Occipital lobe (tissue), 2 donors: ENCODE data around the gene CFAP53. TPM values are rescaled to one million over a fixed set of nuclear protein-coding genes. Genes with fewer than 3 reads are reported as not detected.
"Not testable (repeated sequence)": the region's sequence is repeated elsewhere in the genome, so short reads cannot be mapped to it uniquely, and the experiment has no call there.

Experiments
- DNase-seq: peaks from one replicate; lab custom pipeline; 2025; lab: John Stamatoyannopoulos, UW
- total RNA-seq: library from RNA; depleted of rRNA; stranded (reverse); fragments of >200 nt; gene quantifications from one replicate; pipeline ENCODE4 v1.2.3, GENCODE V29; 2014

Gene CFAP53
- total RNA-seq, 1 donor from 2014 or later, result 1.4 TPM

GRCh38 chr18:50273203-50274043 is 7.1 kb upstream of the CFAP53 start:
- DNase-seq, result no peak

DNA sequence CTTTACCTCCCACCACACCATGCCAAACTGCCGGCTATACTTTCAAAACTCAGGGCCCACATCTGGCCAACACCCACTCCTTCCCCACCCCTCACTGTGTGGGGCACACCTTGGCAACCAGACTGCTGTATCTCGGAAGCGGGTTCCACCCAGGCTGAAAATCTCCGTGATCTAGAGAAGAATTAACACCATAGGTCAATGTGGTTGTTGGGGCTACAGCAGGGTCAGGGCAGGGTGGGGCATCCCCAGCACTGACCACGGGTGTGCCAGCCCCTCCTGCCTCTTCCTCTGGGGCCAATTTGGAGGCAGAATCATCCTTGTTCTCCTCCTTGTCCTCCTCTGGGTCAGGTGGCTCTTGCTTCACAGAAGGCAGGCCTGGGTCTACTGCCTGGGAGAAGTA is 6.3 kb upstream of the CFAP53 start:
- DNase-seq, result no peak

DNA sequence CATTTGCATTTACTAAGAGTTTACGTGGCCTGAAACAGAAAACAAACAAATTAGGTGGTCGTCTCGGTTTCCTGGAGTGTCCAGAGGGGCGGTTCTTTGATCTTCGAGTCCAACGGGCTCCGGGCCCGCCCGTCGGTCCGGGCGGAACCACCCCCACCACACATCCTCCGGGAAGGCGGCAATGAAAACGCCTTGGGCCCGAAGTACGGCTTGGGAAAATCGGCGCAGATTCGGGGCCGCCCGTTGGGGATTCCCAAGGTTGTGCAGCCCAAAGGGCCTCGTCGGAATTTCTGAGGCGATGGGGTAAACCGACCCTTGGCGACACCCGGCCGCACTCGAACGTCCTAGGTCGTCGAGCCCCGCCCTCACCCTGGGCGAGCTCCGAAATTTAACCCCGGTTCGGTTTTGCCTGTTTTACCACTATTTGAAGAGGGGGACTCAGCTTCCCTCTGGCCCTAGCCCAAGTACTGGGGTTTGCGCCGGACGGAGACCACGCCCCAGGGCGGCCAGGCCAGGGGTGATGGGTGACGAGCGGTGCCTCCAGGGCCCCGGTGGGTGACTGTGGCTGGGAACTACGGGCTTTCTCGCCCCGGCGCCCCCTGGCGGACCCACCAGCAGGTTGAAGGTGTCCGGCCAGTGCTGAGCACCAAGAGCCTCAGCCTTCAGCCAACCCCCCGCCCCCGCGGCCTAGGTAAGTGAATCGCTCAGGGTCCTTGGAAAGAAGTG is 1.9 kb upstream of the CFAP53 start:
- DNase-seq, result no peak

DNA sequence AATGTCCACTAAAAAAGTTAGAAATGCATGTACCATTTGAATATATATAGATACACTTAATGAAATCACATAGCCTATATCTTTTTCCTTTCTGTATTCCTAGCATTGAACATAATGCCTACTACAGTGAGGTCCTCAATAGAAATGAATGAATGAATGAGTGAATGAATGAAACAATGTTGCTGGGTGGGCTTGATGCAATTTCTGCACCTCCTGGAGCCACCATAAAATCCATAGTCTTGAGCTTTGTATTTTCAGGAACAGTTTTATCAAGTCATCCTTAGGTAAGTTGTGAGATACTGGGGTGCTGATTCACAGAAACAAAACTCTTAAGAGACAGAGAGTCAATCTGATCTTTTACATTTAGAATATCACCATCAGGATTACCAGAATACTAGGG is 3.3 kb downstream of the CFAP53 start:
- no peak for DNase-seq

DNA sequence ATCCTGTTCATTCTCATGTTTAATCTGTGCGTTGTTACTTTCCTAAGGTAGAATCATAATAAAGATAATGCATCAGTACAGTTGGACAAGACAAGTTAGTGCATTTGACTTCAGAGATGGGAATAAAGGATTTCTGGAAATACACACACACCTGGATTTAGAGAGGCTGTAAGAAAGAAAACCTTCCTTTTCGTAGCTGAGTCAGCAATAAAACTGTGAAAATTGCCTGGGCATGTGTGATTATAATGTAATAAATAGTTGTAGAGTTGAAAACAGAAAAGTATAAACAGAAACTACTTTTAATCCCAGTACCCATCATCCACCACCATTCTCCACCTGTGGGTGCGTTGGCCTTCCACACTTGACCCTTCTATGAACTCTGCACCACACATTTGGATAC is 15.4 kb downstream of the CFAP53 start:
- no peak for DNase-seq

GRCh38 chr18:50249576-50249975 is 16.7 kb downstream of the CFAP53 start:
- DNase-seq, result no peak

- no peak for DNase-seq
Measured at GRCh38 chr18:50247561-50247960, 18.7 kb downstream of the CFAP53 start.

- DNase-seq, result not testable (repeated sequence)
Measured at GRCh38 chr18:50241768-50242167, 24.5 kb downstream of the CFAP53 start.

DNA sequence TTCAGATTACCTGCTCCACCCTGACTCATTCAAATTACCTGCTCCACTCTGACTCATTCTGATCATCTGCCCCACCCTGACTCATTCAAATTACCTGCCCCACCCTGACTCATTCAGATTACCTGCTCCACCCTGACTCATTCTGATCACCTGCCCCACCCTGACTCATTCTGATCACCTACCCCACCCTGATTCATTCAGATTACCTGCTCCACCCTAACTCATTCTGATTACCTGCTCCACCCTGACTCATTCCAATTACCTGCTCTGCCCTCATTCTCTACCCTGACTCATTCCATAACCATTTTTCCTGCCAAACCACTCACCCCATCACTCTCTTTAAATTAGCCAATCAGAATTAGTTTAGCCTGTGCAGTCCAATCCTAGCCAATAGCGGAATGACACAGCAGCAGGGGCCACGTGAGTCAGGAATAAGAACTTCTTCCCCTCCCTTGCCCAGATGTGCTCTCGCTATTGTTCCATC is 26.2 kb downstream of the CFAP53 start:
- no peak for DNase-seq

DNA sequence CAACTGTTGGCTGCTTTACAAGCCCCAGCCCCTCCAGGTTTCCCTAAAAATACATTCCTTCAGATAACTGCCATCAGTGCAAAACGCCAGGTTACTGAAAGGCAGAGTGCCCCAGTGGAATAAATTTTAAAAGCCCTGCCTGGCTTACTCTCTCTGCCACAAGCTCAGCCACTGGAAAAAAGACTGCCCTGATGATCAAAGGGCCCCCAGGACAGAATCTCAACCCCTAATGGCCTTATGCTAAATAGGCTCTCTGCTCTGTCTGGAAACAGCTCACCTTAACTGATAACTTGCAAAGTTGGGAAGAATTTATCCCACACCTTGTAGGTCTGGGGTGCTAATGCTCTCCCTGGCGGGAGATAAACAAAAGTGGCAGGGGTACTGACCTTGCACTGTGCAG is 33.9 kb downstream of the CFAP53 start:
- no peak for DNase-seq

GRCh38 chr18:50231621-50232020 is 34.7 kb downstream of the CFAP53 start:
- DNase-seq, result peak; percentile 9

- not testable (repeated sequence) for DNase-seq
Measured at GRCh38 chr18:50220249-50220648, 46.0 kb downstream of the CFAP53 start.

GRCh38 chr18:50218432-50219197 is 47.7 kb downstream of the CFAP53 start:
- DNase-seq, result no peak

DNA sequence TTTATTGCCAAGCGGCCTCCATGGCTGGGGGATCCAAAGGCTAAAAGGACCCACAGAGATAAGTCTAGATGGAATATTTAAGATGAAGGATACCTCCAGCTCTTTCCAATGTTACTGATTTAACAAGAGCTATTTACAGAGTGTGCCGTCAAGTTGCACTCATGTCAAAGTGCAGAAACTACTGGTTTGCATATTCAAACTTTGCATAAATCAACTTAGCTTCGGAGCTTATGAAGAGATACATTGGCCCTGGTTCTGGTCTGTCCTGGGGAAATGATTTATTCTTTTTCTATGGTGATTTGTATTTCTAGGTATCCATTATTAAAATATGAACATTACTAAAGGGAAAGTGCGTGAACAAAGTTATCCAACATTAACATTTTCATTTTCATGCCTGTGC is 57.0 kb downstream of the CFAP53 start:
- no peak for DNase-seq

DNA sequence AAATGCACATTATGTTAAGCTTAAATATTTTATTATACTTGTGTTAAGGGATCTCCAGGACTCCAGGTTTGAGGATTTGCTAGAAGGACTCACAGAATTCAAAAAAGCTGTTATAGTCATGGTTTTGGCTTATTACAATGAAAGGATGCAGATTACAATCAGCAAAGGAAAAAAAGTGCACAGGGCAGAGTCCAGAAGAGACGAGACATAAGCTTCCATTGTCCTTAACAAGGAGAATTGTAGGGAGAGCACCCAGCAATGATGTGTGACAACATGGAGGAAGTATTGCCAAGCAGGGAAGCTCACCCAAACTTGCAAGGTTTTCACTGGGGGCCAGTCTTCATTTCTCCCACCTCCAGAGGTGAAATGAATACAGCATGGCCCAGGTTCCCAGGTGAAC is 58.6 kb downstream of the CFAP53 start:
- no peak for DNase-seq

- peak; percentile 27 for DNase-seq
Measured at GRCh38 chr18:50203801-50204604, 62.3 kb downstream of the CFAP53 start.

DNA sequence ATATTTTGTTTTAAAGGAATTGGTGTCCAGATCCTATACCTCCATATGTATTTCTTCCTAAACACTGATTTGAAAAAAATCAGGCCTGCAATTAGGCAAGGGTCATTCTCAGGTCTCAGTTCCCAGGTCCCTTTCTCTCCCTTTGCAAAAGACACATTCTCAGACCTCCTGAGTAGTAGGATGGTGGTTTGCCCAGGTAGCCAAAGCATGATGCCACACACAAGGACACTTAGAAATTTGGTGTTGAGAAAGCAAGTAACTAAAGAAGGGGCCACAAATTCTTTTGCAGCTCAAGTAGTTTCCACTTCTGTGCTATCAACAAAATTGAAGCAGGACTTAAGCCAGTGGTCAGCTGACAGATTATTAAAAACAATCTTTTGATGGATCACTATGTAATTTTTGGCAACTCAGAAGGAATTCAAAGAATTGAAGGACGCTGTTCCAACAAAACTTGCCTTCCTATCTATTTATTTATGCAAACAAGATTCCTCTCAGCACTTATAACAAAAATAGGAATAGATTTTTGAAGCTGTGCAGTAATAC is 64.7 kb downstream of the CFAP53 start:
- no peak for DNase-seq

GRCh38 chr18:50199921-50200320 is 66.4 kb downstream of the CFAP53 start:
- DNase-seq, result no peak

DNA sequence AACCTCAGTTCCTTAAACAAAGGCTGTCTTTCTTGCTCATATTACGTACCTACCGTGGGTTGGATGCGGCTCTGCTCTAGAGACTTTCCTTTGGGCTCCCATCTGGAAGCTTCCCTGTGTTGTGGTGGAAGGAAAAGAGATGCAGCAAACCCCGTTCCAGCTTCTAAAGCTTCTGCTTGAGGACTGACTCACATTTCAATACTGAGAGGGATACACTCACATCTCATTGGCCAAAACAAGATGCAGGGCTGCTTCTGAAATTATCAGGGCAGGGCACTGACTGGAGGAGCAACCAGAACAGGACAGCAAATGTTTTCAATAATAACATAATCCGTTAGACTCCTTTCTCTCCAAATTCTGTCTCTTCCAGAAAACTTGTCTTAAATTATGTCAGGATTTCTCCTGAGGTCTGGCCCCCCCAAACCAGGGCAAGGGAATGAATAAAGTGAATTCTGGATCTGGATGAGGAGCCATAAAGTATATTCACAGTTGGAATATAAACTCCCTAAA is 66.9 kb downstream of the CFAP53 start:
- no peak for DNase-seq

GRCh38 chr18:50196261-50196660 is 70.0 kb downstream of the CFAP53 start:
- no peak for DNase-seq

GRCh38 chr18:50195689-50196088 is 70.6 kb downstream of the CFAP53 start:
- no peak for DNase-seq
